ENCODE data around the gene TBC1D3K.
"Not testable (repeated sequence)": the region's sequence is repeated elsewhere in the genome, so short reads cannot be mapped to it uniquely, and the experiment has no call there.

Gene TBC1D3K

GRCh38 chr17:37924115-37924514, at the start of gene TBC1D3K:
Gene TBC1D3K, plus strand, starts transcription at chr17:37924415. Its CDS starts 1,585 bp downstream, at chr17:37926000.
- DNase-seq (ENCODE audit: low read depth) = not testable (repeated sequence)

DNA sequence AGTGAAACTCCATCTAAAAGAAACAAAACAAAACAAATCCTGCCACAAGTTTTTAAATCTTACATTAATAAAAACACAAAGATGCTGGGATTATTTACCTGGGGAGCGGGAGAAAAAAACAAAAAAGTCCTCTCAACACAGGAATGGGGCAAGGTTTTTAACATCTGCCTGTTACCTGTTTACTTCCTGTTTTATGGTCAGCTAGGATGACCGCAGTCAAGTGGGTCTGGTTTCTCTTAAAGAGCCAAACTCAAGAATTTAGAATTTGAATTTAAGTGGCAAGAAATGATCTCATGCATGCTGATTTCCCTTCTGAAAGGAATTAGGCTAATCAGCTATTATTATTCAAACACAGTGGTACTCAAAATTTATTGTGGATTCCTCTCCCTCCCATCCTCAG, 39.7 kb upstream of the TBC1D3K start:
- no peak for DNase-seq (ENCODE audit: low read depth)

GRCh38 chr17:37885136-37885535, 39.1 kb upstream of the TBC1D3K start:
- DNase-seq (ENCODE audit: low read depth) = no peak

- no peak for DNase-seq (ENCODE audit: low read depth)
Measured at GRCh38 chr17:37888881-37889280, 35.3 kb upstream of the TBC1D3K start.

GRCh38 chr17:37896961-37897360, 27.3 kb upstream of the TBC1D3K start:
- DNase-seq (ENCODE audit: low read depth) = not testable (repeated sequence)
